ENCODE data around the gene ACP7. TPM values are rescaled to one million over a fixed set of nuclear protein-coding genes. Genes with fewer than 3 reads are reported as not detected.

The ACP7 gene
- polyA plus RNA-seq, 2 of the 4 experiments (the other 2 are of a cell fraction) = 0.06 to 0.25 TPM

- TF ChIP-seq HOXB5 (CRISPR knock-in tag; IDR thresholded peaks at IDR 0.05) (no peak), HOXB13 (CRISPR knock-in tag; IDR thresholded peaks at IDR 0.05; ENCODE audit: low read depth) (peak; percentile 24; the same call in 1 of the 2 replicates), NPAS2 (CRISPR knock-in tag; IDR thresholded peaks at IDR 0.05; ENCODE audit: borderline replicate concordance) (no peak), RAD21 (conservative IDR thresholded peaks at IDR 0.05 in 1 of 2, IDR thresholded peaks at IDR 0.05 in 1 of 2) (peak; percentile 91), EP300 (IDR thresholded peaks at IDR 0.05) (no peak), MAFK (IDR thresholded peaks at IDR 0.05; ENCODE audit: partially characterized antibody) (no peak), CEBPB (IDR thresholded peaks at IDR 0.05) (no peak), CTCF (IDR thresholded peaks at IDR 0.05) (peak; percentile 99)
- TF ChIP-seq, protein P1, sequence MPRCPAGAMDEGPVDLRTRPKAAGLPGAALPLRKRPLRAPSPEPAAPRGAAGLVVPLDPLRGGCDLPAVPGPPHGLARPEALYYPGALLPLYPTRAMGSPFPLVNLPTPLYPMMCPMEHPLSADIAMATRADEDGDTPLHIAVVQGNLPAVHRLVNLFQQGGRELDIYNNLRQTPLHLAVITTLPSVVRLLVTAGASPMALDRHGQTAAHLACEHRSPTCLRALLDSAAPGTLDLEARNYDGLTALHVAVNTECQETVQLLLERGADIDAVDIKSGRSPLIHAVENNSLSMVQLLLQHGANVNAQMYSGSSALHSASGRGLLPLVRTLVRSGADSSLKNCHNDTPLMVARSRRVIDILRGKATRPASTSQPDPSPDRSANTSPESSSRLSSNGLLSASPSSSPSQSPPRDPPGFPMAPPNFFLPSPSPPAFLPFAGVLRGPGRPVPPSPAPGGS (IDR thresholded peaks at IDR 0.05) = no peak
- TF ChIP-seq, protein P2, sequence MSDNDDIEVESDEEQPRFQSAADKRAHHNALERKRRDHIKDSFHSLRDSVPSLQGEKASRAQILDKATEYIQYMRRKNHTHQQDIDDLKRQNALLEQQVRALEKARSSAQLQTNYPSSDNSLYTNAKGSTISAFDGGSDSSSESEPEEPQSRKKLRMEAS (IDR thresholded peaks at IDR 0.05) = no peak
These were observed 26.2 kb downstream of the ACP7 start (continued) for GRCh38 chr19:39110263-39110967.

DNA sequence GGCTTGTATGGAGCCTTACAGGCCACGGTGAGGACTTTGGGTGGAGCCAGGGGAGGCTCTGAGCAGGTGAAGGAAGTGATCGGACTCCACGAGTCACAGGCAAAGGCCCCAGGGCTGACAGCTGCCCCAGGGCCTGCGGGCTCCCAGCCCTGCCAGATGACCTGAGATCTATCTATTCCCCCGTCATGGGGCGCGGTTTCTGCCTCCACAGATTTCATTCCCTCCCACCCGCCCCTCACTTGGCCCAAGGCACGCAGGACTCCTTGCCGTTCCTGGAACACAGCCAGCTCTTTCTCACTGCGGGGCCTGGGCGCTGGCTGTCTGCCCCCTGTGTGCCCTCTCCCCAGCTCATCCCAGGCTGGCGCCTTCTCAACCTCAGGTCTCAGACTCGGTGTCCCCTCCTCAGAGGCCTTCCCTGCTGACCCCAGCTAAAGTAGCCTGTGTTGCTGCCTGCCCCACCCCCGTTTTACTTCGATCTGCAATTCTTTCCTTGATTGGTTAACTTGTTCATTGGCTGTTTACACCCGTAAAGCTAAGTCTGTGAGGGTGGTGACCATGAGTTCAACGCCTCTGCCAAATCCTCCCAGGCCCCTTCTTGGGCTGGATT, 27.5 kb downstream of the ACP7 start:
- peak overlapping the region; percentile 89 to 90 for H3K27ac ChIP-seq
- H3K4me2 ChIP-seq = peak overlapping the region; percentile 71
- 27% methylated on average over 18 of the region's 18 CpGs for WGBS (ENCODE audit: missing lambda C conversion rate)
- POLR2A ChIA-PET = interaction anchor here (0.6 to 2.4 kb wide), 14 partner anchors 15 to 387 kb away, joined by 3 to 16 read pairs (median 4); partner anchors contain the start of genes FBXO17, LRFN1, MED29 and PAF1
- no peak overlapping the region for H3K4me3 ChIP-seq
- H3K4me1 ChIP-seq = peaks cover 33% of the 10 kb centered on the region
- ATAC-seq (peak; percentile 63 to 72), DNase-seq (ENCODE audit: low read depth in 1 of 2, low spot score in 1 of 2) (peak; percentile 84 to 85), FAIRE-seq (peak; percentile 23)
- no peaks in the 10 kb centered on the region for H3K9me3 ChIP-seq
- CTCF ChIA-PET = interaction anchor here (0.6 to 14.9 kb wide), 40 partner anchors 12 to 355 kb away, joined by 3 to 429 read pairs (median 10); partner anchors contain the start of genes ACP7, FBXO27, GMFG and NCCRP1
- TF ChIP-seq CEBPB (IDR thresholded peaks at IDR 0.05) (no peak), FOXS1 (CRISPR knock-in tag; IDR thresholded peaks at IDR 0.05) (no peak), EHF (CRISPR knock-in tag; IDR thresholded peaks at IDR 0.05) (peak; percentile 70; the same call in 1 of the 2 replicates), EP300 (IDR thresholded peaks at IDR 0.05) (peak; percentile 48 to 69; a peak in 1 of 5 replicates), HOXA7 (CRISPR knock-in tag; IDR thresholded peaks at IDR 0.05) (0 out of 2 replicates have a peak, but pooled peaks have one; percentile 31), TFCP2L1 (CRISPR knock-in tag; IDR thresholded peaks at IDR 0.05) (no peak), TP53 (CRISPR knock-in tag; IDR thresholded peaks at IDR 0.05) (0 out of 2 replicates have a peak, but pooled peaks have one; percentile 9)

DNA sequence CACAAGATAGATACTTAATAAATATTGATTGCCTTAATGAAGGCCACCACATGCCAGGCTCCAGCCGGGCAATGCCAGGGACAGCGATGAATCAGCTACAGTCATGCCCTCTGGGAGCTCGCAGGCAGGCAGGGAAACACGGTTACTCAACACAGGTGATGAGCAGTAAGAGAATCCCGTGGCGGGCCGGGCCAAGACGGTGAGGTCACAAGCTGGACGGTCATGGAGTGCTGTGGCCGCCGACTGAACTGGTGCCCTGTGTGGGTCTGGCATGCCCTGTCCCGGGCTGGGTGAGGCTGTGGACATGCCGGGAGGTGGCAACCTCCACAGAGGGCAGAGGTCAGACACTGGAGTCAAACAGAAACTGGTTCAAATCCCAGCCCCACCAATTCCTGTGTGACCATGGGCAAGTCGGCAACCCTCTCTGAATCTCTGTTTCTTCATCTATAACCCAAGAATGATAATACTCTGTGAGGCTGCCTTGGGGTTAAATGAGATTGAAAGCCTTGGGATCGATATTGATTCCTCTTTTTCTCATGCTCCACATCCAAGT, 28.2 kb downstream of the ACP7 start:
- Histone ChIP-seq H3K27ac (peak overlapping the region; percentile 89 to 90), H3K4me1 (peaks cover 33% of the 10 kb centered on the region), H3K4me2 (peak overlapping the region; percentile 71), H3K9me3 (no peaks in the 10 kb centered on the region), H3K4me3 (no peak overlapping the region)
- POLR2A ChIA-PET = interaction anchor here (0.8 to 2.4 kb wide), 11 partner anchors 14 to 323 kb away, joined by 3 to 16 read pairs (median 5); partner anchors contain the start of genes FBXO17, LRFN1, MED29 and PAF1
- DNase-seq (ENCODE audit: low read depth in 1 of 2, low spot score in 1 of 2) = peak; percentile 96 to 99
- peak; percentile 87 to 90 for ATAC-seq
- CTCF ChIA-PET = interaction anchor here (0.7 to 14.9 kb wide), 23 partner anchors 11 to 238 kb away, joined by 3 to 429 read pairs (median 20); partner anchors contain the start of genes ACP7, FBXO27, PAK4 and SAMD4B
- peak; percentile 100 for FAIRE-seq
- WGBS (ENCODE audit: missing lambda C conversion rate) = 14% methylated on average over 15 of the region's 15 CpGs
- peak; percentile 91; the same call in 1 of the 2 replicates for TF ChIP-seq RARB (CRISPR knock-in tag; IDR thresholded peaks at IDR 0.05)
- TF ChIP-seq RAD21 (conservative IDR thresholded peaks at IDR 0.05 in 1 of 2, IDR thresholded peaks at IDR 0.05 in 1 of 2) = peak; percentile 15 to 31; a peak in 3 of 5 replicates
- TF ChIP-seq, protein P3, sequence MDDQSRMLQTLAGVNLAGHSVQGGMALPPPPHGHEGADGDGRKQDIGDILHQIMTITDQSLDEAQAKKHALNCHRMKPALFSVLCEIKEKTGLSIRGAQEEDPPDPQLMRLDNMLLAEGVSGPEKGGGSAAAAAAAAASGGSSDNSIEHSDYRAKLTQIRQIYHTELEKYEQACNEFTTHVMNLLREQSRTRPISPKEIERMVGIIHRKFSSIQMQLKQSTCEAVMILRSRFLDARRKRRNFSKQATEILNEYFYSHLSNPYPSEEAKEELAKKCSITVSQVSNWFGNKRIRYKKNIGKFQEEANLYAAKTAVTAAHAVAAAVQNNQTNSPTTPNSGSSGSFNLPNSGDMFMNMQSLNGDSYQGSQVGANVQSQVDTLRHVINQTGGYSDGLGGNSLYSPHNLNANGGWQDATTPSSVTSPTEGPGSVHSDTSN (IDR thresholded peaks at IDR 0.05) = peak; percentile 74
- TF ChIP-seq, protein P2 (IDR thresholded peaks at IDR 0.05) = peak; percentile 96
- TF ChIP-seq JUNB (IDR thresholded peaks at IDR 0.05) = peak; percentile 87
- no peak for TF ChIP-seq CTCF (IDR thresholded peaks at IDR 0.05)
- peak; percentile 89 for TF ChIP-seq MYC (IDR thresholded peaks at IDR 0.05; ENCODE audit: borderline replicate concordance, low read length)
- no peak for TF ChIP-seq POLR2AphosphoS2 (conservative IDR thresholded peaks at IDR 0.05; ENCODE audit: low read length)
- TF ChIP-seq CEBPB (IDR thresholded peaks at IDR 0.05) = peak; percentile 77 to 97
- peak; percentile 59 for TF ChIP-seq USF2 (IDR thresholded peaks at IDR 0.05)
- 0 out of 2 replicates have a peak, but pooled peaks have one; percentile 10 for TF ChIP-seq ESRRA (IDR thresholded peaks at IDR 0.05; ENCODE audit: borderline replicate concordance, low read length)

All from A549 (cell line).